OCI-LY1 (cell line): ENCODE measurements around the gene UNC93B1.
"Not testable (repeated sequence)": the region's sequence is repeated elsewhere in the genome, so short reads cannot be mapped to it uniquely, and the experiment has no call there.

ENCODE experiments used
- H2AFZ ChIP-seq: fragments of 200-600 bp; sonication (generic), shearing (Covaris generic); 2 replicates; pipeline ENCODE4 v1.6.0; 2014; ENCODE audit warnings: antibody characterized with exemption, mild to moderate bottlenecking, low read length
- H3F3A ChIP-seq: fragments of 200-600 bp; sonication (generic), shearing (Covaris generic); 2 replicates; pipeline ENCODE4 v1.6.0; 2014; ENCODE audit warnings: mild to moderate bottlenecking, antibody characterized with exemption, low read length, moderate library complexity; ENCODE audit not compliant: insufficient read depth
- H3K27ac ChIP-seq: fragments of 200-600 bp; sonication (generic); 2 replicates; pipeline ENCODE4 v1.5.1; 2014; ENCODE audit warnings: low read length, mixed run types, mild to moderate bottlenecking, low read depth; ENCODE audit not compliant: poor library complexity, severe bottlenecking
- H3K27me3 ChIP-seq: fragments of 200-600 bp; sonication (generic); 2 replicates; pipeline ENCODE4 v1.6.0; 2014; ENCODE audit warnings: antibody characterized with exemption, mild to moderate bottlenecking, low read length, moderate library complexity; ENCODE audit not compliant: insufficient read depth
- H3K36me3 ChIP-seq: fragments of 200-600 bp; sonication (generic); 2 replicates; pipeline ENCODE4 v1.6.1; 2014; ENCODE audit warnings: mild to moderate bottlenecking, antibody characterized with exemption, low read length, moderate library complexity, mixed read lengths; ENCODE audit not compliant: insufficient read depth
- H3K4me1 ChIP-seq: fragments of 200-600 bp; sonication (generic); 2 replicates; pipeline ENCODE4 v1.5.1; 2014; ENCODE audit warnings: mild to moderate bottlenecking, low read length, moderate library complexity; ENCODE audit not compliant: insufficient read depth, severe bottlenecking
- H3K4me2 ChIP-seq: fragments of 200-600 bp; sonication (generic), shearing (Covaris generic); 2 replicates; pipeline ENCODE4 v1.6.1; 2014; ENCODE audit warnings: low read length
- H3K4me3 ChIP-seq: fragments of 200-600 bp; sonication (generic); 2 replicates; pipeline ENCODE4 v1.5.1; 2014; ENCODE audit warnings: low read length, low read depth, mild to moderate bottlenecking, mixed read lengths; ENCODE audit not compliant: poor library complexity, severe bottlenecking
- H3K79me2 ChIP-seq: fragments of 200-600 bp; shearing (Covaris generic); 2 replicates; pipeline ENCODE4 v1.6.1; 2016; ENCODE audit warnings: mixed run types, low read length, mixed read lengths; ENCODE audit not compliant: insufficient read depth
- H3K9ac ChIP-seq: fragments of 200-600 bp; sonication (generic), shearing (Covaris generic); 2 replicates; pipeline ENCODE4 v1.6.1; 2014; ENCODE audit warnings: mild to moderate bottlenecking, low read length, mixed read lengths
- H3K9me2 ChIP-seq: fragments of 200-600 bp; sonication (generic), shearing (Covaris generic); 2 replicates; pipeline ENCODE4 v1.6.1; 2014; ENCODE audit warnings: low read depth, mild to moderate bottlenecking, low read length, mixed read lengths
- H3K9me3 ChIP-seq: fragments of 200-600 bp; shearing (Covaris generic); 2 replicates; pipeline ENCODE4 v1.6.1; 2014; ENCODE audit warnings: low read length, mixed read lengths
- H4K20me1 ChIP-seq: fragments of 200-600 bp; sonication (generic), shearing (Covaris generic); 2 replicates; pipeline ENCODE4 v1.6.0; 2016; ENCODE audit warnings: mild to moderate bottlenecking, low read length; ENCODE audit not compliant: insufficient read depth
- CTCF ChIP-seq: fragments of 200-600 bp; sonication (generic), shearing (Covaris generic); IDR thresholded peaks from 2 replicates; pipeline ENCODE4 v1.5.1; 2017; ENCODE audit warnings: mild to moderate bottlenecking, antibody characterized with exemption, low read length, moderate library complexity, mixed read lengths
- EZH2 ChIP-seq: fragments of 200-600 bp; sonication (generic), shearing (Covaris generic); IDR thresholded peaks from 2 replicates; pipeline ENCODE4 v1.8.0; 2017; ENCODE audit warnings: borderline replicate concordance, mixed run types, mild to moderate bottlenecking, antibody characterized with exemption, low read length, moderate library complexity, mixed read lengths

UNC93B1 gene

DNA sequence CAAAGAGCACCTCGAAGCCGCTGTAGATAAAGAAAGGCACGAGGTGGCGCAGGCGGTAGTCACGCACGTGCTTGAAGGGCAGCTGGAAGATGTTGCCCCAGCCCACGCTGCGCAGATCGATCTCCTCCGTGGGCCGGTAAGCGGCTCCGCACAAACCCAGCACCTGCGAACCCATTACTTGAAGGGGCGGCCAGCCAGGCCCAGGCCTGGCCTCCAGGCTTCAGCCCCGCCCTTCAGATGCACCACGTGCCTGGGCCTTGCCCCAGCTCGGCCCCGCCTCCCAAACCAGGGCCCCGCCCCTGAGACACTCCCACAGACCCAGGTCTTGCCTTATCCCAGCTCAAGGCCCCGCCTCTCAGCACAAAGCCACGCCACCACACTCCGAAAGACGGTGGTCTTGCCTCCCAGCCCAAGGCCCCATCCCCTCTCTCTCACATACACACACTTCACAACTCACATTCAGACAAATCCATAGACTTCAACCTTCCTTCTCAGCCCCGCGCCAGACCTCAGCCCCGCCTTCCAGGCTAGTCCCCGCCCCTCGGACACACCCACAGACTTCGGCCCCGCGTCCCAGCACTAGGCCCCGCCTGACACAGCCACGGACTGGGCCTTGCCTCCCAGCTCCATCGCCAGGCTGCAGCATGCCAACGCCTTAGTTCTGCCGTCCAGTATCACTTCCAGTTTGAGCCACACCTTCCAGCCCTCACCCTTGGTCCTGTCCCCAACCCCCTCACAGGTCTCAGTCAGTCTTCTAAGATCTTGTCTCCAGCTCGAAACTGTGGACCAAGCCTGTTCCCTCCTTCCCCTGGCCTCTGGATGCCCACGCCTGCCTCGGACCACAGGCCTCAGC is 7.0 kb downstream of the UNC93B1 start:
- no peaks in the 10 kb centered on the region for H3K79me2 ChIP-seq
- H2AFZ ChIP-seq, result no peak overlapping the region
- H3K9ac ChIP-seq, result no peak overlapping the region
- no peaks in the 10 kb centered on the region for H3K9me2 ChIP-seq
- H3K9me3 ChIP-seq, result no peaks in the 10 kb centered on the region
- no peaks in the 10 kb centered on the region for H3K27me3 ChIP-seq
- peaks cover 19% of the 10 kb centered on the region for H3K4me1 ChIP-seq
- H3K4me3 ChIP-seq, result peak overlapping the region; percentile 41
- H3K36me3 ChIP-seq, result peaks cover 9% of the 10 kb centered on the region; the same call in 1 of the 2 replicates
- H3K4me2 ChIP-seq, result peak overlapping the region; percentile 46
- TF ChIP-seq EZH2 (no peak), CTCF (no peak)
- no peak overlapping the region for H3K27ac ChIP-seq
- H4K20me1 ChIP-seq, result no peaks in the 10 kb centered on the region
- H3F3A ChIP-seq, result no peaks in the 10 kb centered on the region; the same call in 1 of the 2 replicates

DNA sequence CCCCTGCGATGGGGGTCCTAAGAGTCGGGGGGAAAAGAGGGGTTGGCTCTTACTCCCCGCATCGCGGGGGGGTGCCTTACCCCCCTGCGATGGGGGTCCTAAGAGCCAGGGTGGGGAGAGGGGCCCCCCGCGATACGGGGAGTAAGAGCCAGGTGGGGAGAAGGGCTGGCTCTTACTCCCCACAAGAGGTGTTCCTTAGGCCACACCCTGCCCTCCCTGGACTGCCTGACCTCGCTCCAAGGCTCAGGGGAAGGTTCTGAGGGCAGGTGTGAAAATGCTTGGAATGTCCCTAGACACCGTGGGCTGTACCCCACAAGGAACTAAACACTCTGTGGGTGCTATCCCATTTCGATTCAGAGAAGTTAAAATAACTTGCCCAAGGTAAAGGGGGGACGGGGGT is 7.8 kb downstream of the UNC93B1 start:
- H3K4me2 ChIP-seq, result no peak overlapping the region

DNA sequence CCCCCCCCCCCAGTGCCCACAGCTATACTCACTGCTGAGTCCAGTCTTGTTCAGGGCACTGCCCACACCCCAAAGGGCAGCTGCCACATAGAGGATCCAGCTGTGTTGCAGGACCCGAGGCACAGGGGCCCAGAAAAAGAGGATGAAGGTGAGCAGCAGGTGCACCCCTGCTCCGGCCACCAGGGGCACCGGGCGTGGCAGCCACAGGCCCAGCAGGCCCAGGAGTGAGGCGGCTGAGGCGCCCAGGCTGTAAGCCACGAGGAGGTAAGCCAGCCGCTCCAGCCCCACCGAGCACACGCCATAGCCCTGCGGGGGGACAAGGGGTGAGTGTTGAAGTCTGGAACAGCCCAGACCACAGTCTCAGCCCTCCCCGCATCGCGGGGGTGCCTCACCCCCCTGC is 8.3 kb downstream of the UNC93B1 start:
- not testable (repeated sequence) for H3K9me2 ChIP-seq, H3K9ac ChIP-seq, H3K79me2 ChIP-seq, H4K20me1 ChIP-seq, H3K4me2 ChIP-seq, H3K4me3 ChIP-seq, H3K36me3 ChIP-seq, H3K27ac ChIP-seq, H3K27me3 ChIP-seq, H3F3A ChIP-seq, H2AFZ ChIP-seq, H3K9me3 ChIP-seq
- peaks cover 17% of the 10 kb centered on the region for H3K4me1 ChIP-seq

More for the DNA sequence above, 7.8 kb downstream of the UNC93B1 start:
- Histone ChIP-seq H4K20me1 (no peaks in the 10 kb centered on the region), H3K27me3 (no peaks in the 10 kb centered on the region), H3K9me2 (no peaks in the 10 kb centered on the region), H3K36me3 (peaks cover 9% of the 10 kb centered on the region; the same call in 1 of the 2 replicates), H2AFZ (no peak overlapping the region), H3F3A (no peaks in the 10 kb centered on the region; the same call in 1 of the 2 replicates), H3K9ac (no peak overlapping the region), H3K4me1 (peaks cover 17% of the 10 kb centered on the region), H3K4me3 (no peak overlapping the region), H3K9me3 (no peaks in the 10 kb centered on the region), H3K79me2 (no peaks in the 10 kb centered on the region), H3K27ac (no peak overlapping the region)
- TF ChIP-seq CTCF, result no peak

DNA sequence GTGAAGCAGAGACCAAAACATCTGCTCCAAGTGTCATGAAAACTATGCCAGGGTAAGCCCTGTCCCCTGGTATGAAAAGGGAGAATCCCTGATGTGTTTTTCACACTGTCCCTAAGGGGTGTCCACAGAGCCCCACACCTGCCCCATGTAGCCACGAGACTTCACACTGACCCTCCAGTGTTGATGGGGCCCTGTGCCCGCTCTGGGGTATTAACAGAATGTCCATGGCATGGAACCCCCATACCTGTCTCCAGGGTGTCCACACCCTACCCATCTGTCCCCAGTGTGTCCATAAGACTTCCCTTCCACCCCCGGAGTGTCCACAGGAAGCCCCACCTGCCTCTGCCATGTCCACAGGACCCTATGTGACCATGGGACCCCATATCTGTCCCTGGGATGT is 8.8 kb downstream of the UNC93B1 start:
- H3K79me2 ChIP-seq, H3K4me3 ChIP-seq, H3K9ac ChIP-seq, H3K9me2 ChIP-seq, H2AFZ ChIP-seq, H3F3A ChIP-seq, H3K27ac ChIP-seq, H3K36me3 ChIP-seq, H3K27me3 ChIP-seq, H3K9me3 ChIP-seq, H4K20me1 ChIP-seq, H3K4me2 ChIP-seq: not testable (repeated sequence)
- H3K4me1 ChIP-seq, result peaks cover 17% of the 10 kb centered on the region

- H3F3A ChIP-seq, H3K79me2 ChIP-seq, H3K27me3 ChIP-seq, H2AFZ ChIP-seq, H3K9me2 ChIP-seq, H3K4me2 ChIP-seq, H4K20me1 ChIP-seq, H3K36me3 ChIP-seq, H3K9ac ChIP-seq, H3K4me3 ChIP-seq, H3K9me3 ChIP-seq: not testable (repeated sequence)
- Histone ChIP-seq H3K27ac (peak overlapping the region; percentile 49), H3K4me1 (peaks cover 17% of the 10 kb centered on the region)
These were observed 9.5 kb downstream of the UNC93B1 start for GRCh38 chr11:67994387-67994786.
